ENCODE results near the gene CCNB1. TPM values are rescaled to one million over a fixed set of nuclear protein-coding genes. Genes with fewer than 3 reads are reported as not detected.
"Not testable (repeated sequence)": the region's sequence is repeated elsewhere in the genome, so short reads cannot be mapped to it uniquely, and the experiment has no call there.

Gene CCNB1
- polyA plus RNA-seq, 1 donor (not counting 4 experiments of a cell fraction or from before 2014, with no cell fraction given), result 126 TPM

- H3K9ac ChIP-seq (ENCODE audit: control insufficient read depth, extremely low read depth, insufficient read depth, low read length), result no peak overlapping the region
- no peak overlapping the region for H3K4me3 ChIP-seq (ENCODE audit: control insufficient read depth in 2 of 3, extremely low read depth in 1 of 3, insufficient read depth in 2 of 3, low read depth in 1 of 3, low read length in 3 of 3)
- H4K20me1 ChIP-seq (ENCODE audit: control insufficient read depth, extremely low read depth, insufficient read depth, low read length), result no peaks in the 10 kb centered on the region
- H3K27ac ChIP-seq (ENCODE audit: control insufficient read depth, insufficient read depth, low read length), result no peak overlapping the region
- H3K36me3 ChIP-seq (ENCODE audit: control insufficient read depth in 2 of 2, extremely low read depth in 1 of 2, insufficient read depth in 2 of 2, low read length in 2 of 2), result no peaks in the 10 kb centered on the region
- H2AFZ ChIP-seq (ENCODE audit: control insufficient read depth, low read length), result no peak overlapping the region
- dilution Hi-C loops (cut with MboI; ENCODE audit: extremely low pct_ligation_motif_present, low sequenced_read_pairs), result no loop called here
- H3K79me2 ChIP-seq (ENCODE audit: control insufficient read depth, insufficient read depth, low read length), result no peaks in the 10 kb centered on the region
- H3K9me1 ChIP-seq (ENCODE audit: control insufficient read depth, extremely low read depth, insufficient read depth, low read length), result no peaks in the 10 kb centered on the region
- H3K4me2 ChIP-seq (ENCODE audit: control insufficient read depth, extremely low read depth, insufficient read depth, low read depth, low read length), result no peak overlapping the region
- H3K9me3 ChIP-seq (ENCODE audit: control insufficient read depth, low read depth, low read length), result no peaks in the 10 kb centered on the region
- no peaks in the 10 kb centered on the region for H3K4me1 ChIP-seq (ENCODE audit: control insufficient read depth, extremely low read depth, insufficient read depth, low read length)
- FAIRE-seq, result no peak
- H3K27me3 ChIP-seq (ENCODE audit: control insufficient read depth, extremely low read depth, insufficient read depth, low read length), result no peaks in the 10 kb centered on the region
- TF ChIP-seq CTCF (optimal IDR thresholded peaks at IDR 0.05 in 1 of 3, IDR thresholded peaks at IDR 0.05 in 1 of 3, conservative IDR thresholded peaks at IDR 0.05 in 1 of 3; ENCODE audit: extremely low read depth in 1 of 3, insufficient read depth in 2 of 3, low read length in 3 of 3) (no peak), EZH2 (IDR thresholded peaks at IDR 0.05; ENCODE audit: low read length) (no peak)
- no peak for DNase-seq (ENCODE audit: low read depth, low spot score)
Observed at GRCh38 chr5:69140827-69141226, 26.1 kb upstream of the CCNB1 start.

GRCh38 chr5:69148576-69148975, 18.4 kb upstream of the CCNB1 start:
- Histone ChIP-seq H3K4me3 (ENCODE audit: control insufficient read depth in 2 of 3, extremely low read depth in 1 of 3, insufficient read depth in 2 of 3, low read depth in 1 of 3, low read length in 3 of 3) (peak overlapping the region in 1 of 3 experiments; percentile 11), H3K4me2 (ENCODE audit: control insufficient read depth, extremely low read depth, insufficient read depth, low read depth, low read length) (peak overlapping the region; percentile 35), H2AFZ (ENCODE audit: control insufficient read depth, low read length) (peak overlapping the region; percentile 51)
- H3K27ac ChIP-seq (ENCODE audit: control insufficient read depth, insufficient read depth, low read length); DNase-seq (ENCODE audit: low read depth, low spot score); H3K9me3 ChIP-seq (ENCODE audit: control insufficient read depth, low read depth, low read length); H4K20me1 ChIP-seq (ENCODE audit: control insufficient read depth, extremely low read depth, insufficient read depth, low read length); dilution Hi-C loops (cut with MboI; ENCODE audit: extremely low pct_ligation_motif_present, low sequenced_read_pairs); H3K79me2 ChIP-seq (ENCODE audit: control insufficient read depth, insufficient read depth, low read length); H3K27me3 ChIP-seq (ENCODE audit: control insufficient read depth, extremely low read depth, insufficient read depth, low read length); H3K36me3 ChIP-seq (ENCODE audit: control insufficient read depth in 2 of 2, extremely low read depth in 1 of 2, insufficient read depth in 2 of 2, low read length in 2 of 2); H3K4me1 ChIP-seq (ENCODE audit: control insufficient read depth, extremely low read depth, insufficient read depth, low read length); H3K9ac ChIP-seq (ENCODE audit: control insufficient read depth, extremely low read depth, insufficient read depth, low read length); FAIRE-seq; H3K9me1 ChIP-seq (ENCODE audit: control insufficient read depth, extremely low read depth, insufficient read depth, low read length): not testable (repeated sequence)

DNA sequence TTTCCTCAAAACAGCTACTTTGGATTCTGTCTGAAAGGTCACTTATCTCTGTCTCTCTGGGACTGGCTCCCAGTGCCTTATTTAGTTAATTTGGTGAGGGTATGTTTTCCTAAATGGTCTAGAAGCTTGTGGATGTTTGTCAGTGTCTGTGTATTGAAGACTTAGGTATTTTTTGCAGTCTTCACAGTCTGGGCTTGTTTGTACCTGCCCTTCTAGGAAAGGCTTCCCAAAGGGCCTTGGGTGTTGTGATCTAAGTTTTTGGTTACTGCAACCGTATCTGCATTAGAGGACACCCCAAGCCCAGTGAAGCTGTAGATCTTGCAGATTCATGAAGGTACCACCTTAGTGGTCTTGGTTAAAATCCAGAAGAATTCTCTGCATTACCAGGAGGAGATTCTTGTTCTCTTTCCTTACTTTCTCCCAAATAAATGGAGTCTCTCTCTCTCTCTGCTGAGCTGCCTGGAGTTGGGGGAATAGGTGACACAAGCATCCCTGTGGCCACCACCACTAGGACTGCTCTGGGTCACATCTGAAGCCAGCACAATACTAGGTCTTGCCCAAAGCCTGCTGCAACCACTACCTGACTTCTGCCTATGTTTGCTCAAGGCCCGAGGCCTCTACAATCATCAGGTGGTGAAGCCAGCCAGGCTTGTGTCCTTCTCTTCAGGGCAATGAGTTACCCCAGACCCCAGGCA, 17.8 kb upstream of the CCNB1 start:
- H2AFZ ChIP-seq (ENCODE audit: control insufficient read depth, low read length), result peak overlapping the region; percentile 51
- no peaks in the 10 kb centered on the region for H3K9me3 ChIP-seq (ENCODE audit: control insufficient read depth, low read depth, low read length)
- DNase-seq (ENCODE audit: low read depth, low spot score) (no peak), FAIRE-seq (peak; percentile 82)
- H3K27me3 ChIP-seq (ENCODE audit: control insufficient read depth, extremely low read depth, insufficient read depth, low read length), result no peaks in the 10 kb centered on the region
- H3K27ac ChIP-seq (ENCODE audit: control insufficient read depth, insufficient read depth, low read length), result no peak overlapping the region
- no peaks in the 10 kb centered on the region for H4K20me1 ChIP-seq (ENCODE audit: control insufficient read depth, extremely low read depth, insufficient read depth, low read length)
- H3K9me1 ChIP-seq (ENCODE audit: control insufficient read depth, extremely low read depth, insufficient read depth, low read length), result no peaks in the 10 kb centered on the region
- H3K4me1 ChIP-seq (ENCODE audit: control insufficient read depth, extremely low read depth, insufficient read depth, low read length), result peaks cover 6% of the 10 kb centered on the region
- H3K36me3 ChIP-seq (ENCODE audit: control insufficient read depth in 2 of 2, extremely low read depth in 1 of 2, insufficient read depth in 2 of 2, low read length in 2 of 2), result no peaks in the 10 kb centered on the region
- no peak for TF ChIP-seq EZH2 (IDR thresholded peaks at IDR 0.05; ENCODE audit: low read length)
- TF ChIP-seq CTCF (optimal IDR thresholded peaks at IDR 0.05 in 1 of 3, IDR thresholded peaks at IDR 0.05 in 1 of 3, conservative IDR thresholded peaks at IDR 0.05 in 1 of 3; ENCODE audit: extremely low read depth in 1 of 3, insufficient read depth in 2 of 3, low read length in 3 of 3), result no peak
- H3K4me2 ChIP-seq (ENCODE audit: control insufficient read depth, extremely low read depth, insufficient read depth, low read depth, low read length), result peak overlapping the region; percentile 35
- H3K9ac ChIP-seq (ENCODE audit: control insufficient read depth, extremely low read depth, insufficient read depth, low read length), result no peak overlapping the region
- dilution Hi-C loops (cut with MboI; ENCODE audit: extremely low pct_ligation_motif_present, low sequenced_read_pairs), result no loop called here
- H3K4me3 ChIP-seq (ENCODE audit: control insufficient read depth in 2 of 3, extremely low read depth in 1 of 3, insufficient read depth in 2 of 3, low read depth in 1 of 3, low read length in 3 of 3), result peak overlapping the region in 1 of 3 experiments; percentile 11
- H3K79me2 ChIP-seq (ENCODE audit: control insufficient read depth, insufficient read depth, low read length), result no peaks in the 10 kb centered on the region

Data from keratinocyte (primary cell).